Caco-2 (cell line): Measurements from ENCODE around the gene ECHS1. TPM values are rescaled to one million over a fixed set of nuclear protein-coding genes. Genes with fewer than 3 reads are reported as not detected.

Source experiments
- BruUV-seq: library from RNA; stranded (reverse); fragments of 400-500 nt; replicated peaks from 2 replicates; lab custom pipeline; 2021; lab: Mats Ljungman, UMichigan
- CTCF ChIA-PET: fragments of 300-600 bp; sonication (Branson Sonifier 250); formaldehyde crosslinking; loops from one replicate; lab custom pipeline; 2022; ENCODE audit warnings: antibody characterized with exemption; lab: Charles Lee
- POLR2A ChIA-PET: fragments of 300-600 bp; sonication (Branson Sonifier 250); formaldehyde crosslinking; loops from one replicate; lab custom pipeline; 2022; ENCODE audit warnings: antibody characterized with exemption; lab: Charles Lee
- DNase-seq, 2 experiments: peaks; one replicate each; pipeline versions ENCODE4 v3.0.0 to v3.0.0-alpha.2; 2020 to 2022
- H3K27me3 ChIP-seq: replicated peaks from 2 replicates; pipeline ENCODE4 v1.6.0; 2011; ENCODE audit warnings: low read length; ENCODE audit not compliant: control insufficient read depth, insufficient read depth
- H3K36me3 ChIP-seq: 2 replicates; pipeline ENCODE4 v1.5.1; 2011; ENCODE audit warnings: low read length; ENCODE audit not compliant: control insufficient read depth, insufficient read depth
- H3K4me1 ChIP-seq: fragments of 250-450 bp; sonication (Bioruptor Pico); 2 replicates; pipeline ENCODE4 v1.5.1; 2020; ENCODE audit warnings: mild to moderate bottlenecking
- H3K4me3 ChIP-seq: 2 replicates; pipeline ENCODE4 v1.5.1; 2011; ENCODE audit warnings: low read depth, mild to moderate bottlenecking, control low read depth, low read length
- H3K9me3 ChIP-seq: fragments of 250-450 bp; sonication (Bioruptor Pico); 2 replicates; pipeline ENCODE4 v1.5.1; 2020; ENCODE audit warnings: mild to moderate bottlenecking, moderate library complexity
- H3K27ac Mint-ChIP-seq: one replicate; pipeline ENCODE4 v1.8.0; 2022; ENCODE audit warnings: mixed read lengths; ENCODE audit not compliant: unreplicated experiment
- H3K27me3 Mint-ChIP-seq: one replicate; pipeline ENCODE4 v1.8.0; 2022; ENCODE audit warnings: mixed read lengths; ENCODE audit not compliant: insufficient read depth, unreplicated experiment
- H3K36me3 Mint-ChIP-seq: one replicate; pipeline ENCODE4 v1.8.0; 2022; ENCODE audit warnings: mild to moderate bottlenecking, mixed read lengths; ENCODE audit not compliant: insufficient read depth, unreplicated experiment
- H3K4me1 Mint-ChIP-seq: one replicate; pipeline ENCODE4 v1.8.0; 2022; ENCODE audit warnings: low read depth, mixed read lengths; ENCODE audit not compliant: unreplicated experiment
- H3K4me3 Mint-ChIP-seq: one replicate; pipeline ENCODE4 v1.8.0; 2022; ENCODE audit warnings: mild to moderate bottlenecking, moderate library complexity, mixed read lengths; ENCODE audit not compliant: unreplicated experiment
- H3K9me3 Mint-ChIP-seq: one replicate; pipeline ENCODE4 v1.8.0; 2022; ENCODE audit warnings: mixed read lengths; ENCODE audit not compliant: unreplicated experiment
- CTCF ChIP-seq, 2 experiments: fragments of 200-600 bp in 1 of 2; IDR thresholded peaks; 1 replicate in 1 of 2; 2 replicates in 1 of 2; pipeline versions ENCODE4 v1.5.1 to v1.8.0; 2011 to 2022; ENCODE audit warnings: antibody characterized with exemption in 1 of 2, control low read depth in 1 of 2, inconsistent platforms in 1 of 2, low read depth in 1 of 2, low read length in 1 of 2, mild to moderate bottlenecking in 1 of 2, moderate library complexity in 1 of 2; ENCODE audit not compliant: insufficient read depth in 1 of 2, severe bottlenecking in 1 of 2, unreplicated experiment in 1 of 2
- intact Hi-C: fragments of 100-400 bp; cut with micrococcal nuclease; formaldehyde crosslinking; loops from one replicate; pipeline ENCODE4 v1.10.0; 2022; ENCODE audit not compliant: unreplicated experiment
- total RNA-seq: library from RNA; stranded (reverse); gene quantifications from 2 replicates; pipeline ENCODE4 v1.2.3, GENCODE V29; 2022

The ECHS1 gene
- total RNA-seq, 1 experiment from 2014 or later = 247 TPM

GRCh38 chr10:133336577-133337369, 36.4 kb downstream of the ECHS1 start, which contains the start of gene CALY:
Gene CALY (minus strand): TSS chr10:133336896. CDS start chr10:133328989, 7,907 bp downstream.
- Mint-ChIP-seq H3K27ac (no peak within 1 kb of the TSS), H3K4me3 (peak within 1 kb of the TSS; percentile 64), H3K4me1 (no peaks in the 10 kb centered on the region), H3K9me3 (no peaks in the 10 kb centered on the region), H3K36me3 (peaks cover 6% of the 10 kb centered on the region), H3K27me3 (peaks cover 23% of the 10 kb centered on the region)
- CTCF ChIA-PET = interaction anchor here (0.9 kb wide), 1 partner anchor 13 kb away, joined by 8 read pairs; no protein-coding TSS in a partner anchor
- Histone ChIP-seq H3K27me3 (peaks cover 7% of the 10 kb centered on the region), H3K4me1 (peaks cover 22% of the 10 kb centered on the region), H3K4me3 (peak within 1 kb of the TSS; percentile 31), H3K9me3 (peaks cover 29% of the 10 kb centered on the region), H3K36me3 (no peaks in the 10 kb centered on the region)
- POLR2A ChIA-PET = interaction anchor here (0.9 kb wide), 1 partner anchor 21 kb away, joined by 3 read pairs; the partner anchor contains the start of gene FUOM
- TF ChIP-seq CTCF (IDR thresholded peaks at IDR 0.05; ENCODE audit: insufficient read depth in 1 of 2, low read depth in 1 of 2, low read length in 1 of 2, severe bottlenecking in 1 of 2, unreplicated experiment in 1 of 2) = no peak
- intact Hi-C loops = no loop called here
- DNase-seq = peak; percentile 80 to 84
- no TSS peak for BruUV-seq

DNA sequence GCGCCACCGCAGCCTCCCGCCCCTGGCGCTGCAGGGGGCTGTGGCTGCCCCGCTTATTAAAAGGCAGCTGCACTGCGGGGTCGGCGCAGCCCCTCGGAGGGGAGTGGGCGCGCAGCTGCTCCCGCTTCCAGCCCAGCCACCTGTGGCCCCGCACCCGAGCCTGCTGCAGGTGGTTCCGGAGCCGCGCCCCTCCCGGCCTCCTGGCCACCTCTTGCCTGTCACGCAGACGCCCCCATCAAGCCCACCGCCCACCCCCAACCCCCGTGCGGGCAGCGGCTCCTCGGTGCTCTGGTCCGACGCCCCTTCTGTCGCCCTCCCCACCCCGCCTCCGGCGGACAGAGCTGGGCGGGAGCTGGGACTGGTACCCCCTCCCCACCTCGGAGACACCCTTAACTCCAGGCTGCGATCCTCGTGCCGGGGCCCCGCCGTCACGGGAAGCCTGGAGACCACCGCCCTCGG, 37.0 kb downstream of the ECHS1 start:
- H3K9me3 Mint-ChIP-seq = no peaks in the 10 kb centered on the region
- no peaks in the 10 kb centered on the region for H3K4me1 Mint-ChIP-seq
- DNase-seq = no peak
- Histone ChIP-seq H3K36me3 (no peaks in the 10 kb centered on the region), H3K27me3 (peaks cover 7% of the 10 kb centered on the region), H3K4me1 (peaks cover 22% of the 10 kb centered on the region), H3K4me3 (peak overlapping the region; percentile 31), H3K9me3 (peaks cover 29% of the 10 kb centered on the region)
- H3K27ac Mint-ChIP-seq = no peak overlapping the region
- CTCF ChIA-PET = interaction anchor here (0.9 kb wide), 1 partner anchor 13 kb away, joined by 8 read pairs; no protein-coding TSS in a partner anchor
- no peak overlapping the region for H3K4me3 Mint-ChIP-seq
- H3K27me3 Mint-ChIP-seq = peaks cover 27% of the 10 kb centered on the region
- POLR2A ChIA-PET = interaction anchor here (0.9 kb wide), 1 partner anchor 22 kb away, joined by 3 read pairs; the partner anchor contains the start of gene FUOM
- no peak for TF ChIP-seq CTCF (IDR thresholded peaks at IDR 0.05; ENCODE audit: insufficient read depth in 1 of 2, low read depth in 1 of 2, low read length in 1 of 2, severe bottlenecking in 1 of 2, unreplicated experiment in 1 of 2)
- H3K36me3 Mint-ChIP-seq = peaks cover 6% of the 10 kb centered on the region
- intact Hi-C loops = no loop called here
- BruUV-seq = no TSS peak
